Suprapubic skin (tissue), 4 donors: ENCODE results near the gene LRP3. TPM values are rescaled to one million over a fixed set of nuclear protein-coding genes. Genes with fewer than 3 reads are reported as not detected.

ENCODE experiments used
- DNase-seq, 2 donors: peaks; one replicate each; pipeline ENCODE4 v3.0.0-alpha.2; 2019; ENCODE audit warnings: low spot score in 2 of 2
- H3K27ac ChIP-seq: fragments of 200-600 bp; sonication (generic); one replicate; pipeline ENCODE4 v1.5.1; 2019
- H3K27me3 ChIP-seq: fragments of 200-600 bp; sonication (generic); one replicate; pipeline ENCODE4 v1.5.1; 2019
- H3K36me3 ChIP-seq: fragments of 200-600 bp; sonication (generic); one replicate; pipeline ENCODE4 v1.5.1; 2019
- H3K4me1 ChIP-seq: fragments of 200-600 bp; sonication (generic); one replicate; pipeline ENCODE4 v1.5.1; 2019
- H3K4me3 ChIP-seq: fragments of 200-600 bp; sonication (generic); one replicate; pipeline ENCODE4 v1.5.1; 2019; ENCODE audit warnings: mild to moderate bottlenecking
- H3K9me3 ChIP-seq: fragments of 200-600 bp; sonication (generic); one replicate; pipeline ENCODE4 v1.5.1; 2019
- CTCF ChIP-seq, 2 donors: fragments of 200-600 bp in 1 of 2; fragments of 450-650 bp in 1 of 2; sonication (generic) in 1 of 2; IDR thresholded peaks; one replicate each; pipeline ENCODE4 v1.5.1; 2016 to 2019; ENCODE audit warnings: antibody characterized with exemption in 2 of 2, mild to moderate bottlenecking in 1 of 2, moderate library complexity in 1 of 2
- EP300 ChIP-seq: sonication (generic); formaldehyde crosslinking; IDR thresholded peaks from one replicate; pipeline ENCODE4 v1.6.1; 2017; ENCODE audit warnings: antibody characterized with exemption
- POLR2A ChIP-seq, 2 donors: fragments of 450-650 bp; IDR thresholded peaks; one replicate each; pipeline ENCODE4 v1.6.1; 2017; ENCODE audit warnings: antibody characterized with exemption in 2 of 2, mild to moderate bottlenecking in 2 of 2, moderate library complexity in 2 of 2
- POLR2AphosphoS5 ChIP-seq, 3 donors: sonication (generic); formaldehyde crosslinking; IDR thresholded peaks; one replicate each; pipeline ENCODE4 v1.6.1; 2017; ENCODE audit warnings: antibody characterized with exemption in 3 of 3
- WGBS: methylation state at CpG from one replicate; pipeline ENCODE4 v1.1.5; 2018; 5-methylcytosine and 5-hydroxymethylcytosine counted together
- total RNA-seq, 4 donors: library from RNA; depleted of rRNA; stranded (reverse); fragments of >200 nt; gene quantifications; one replicate each; pipeline ENCODE4 v1.1.0, GENCODE V29; 2016

Gene LRP3
- total RNA-seq, 4 donors from 2014 or later: 9.8 to 17.1 (median 14.0) TPM

DNA sequence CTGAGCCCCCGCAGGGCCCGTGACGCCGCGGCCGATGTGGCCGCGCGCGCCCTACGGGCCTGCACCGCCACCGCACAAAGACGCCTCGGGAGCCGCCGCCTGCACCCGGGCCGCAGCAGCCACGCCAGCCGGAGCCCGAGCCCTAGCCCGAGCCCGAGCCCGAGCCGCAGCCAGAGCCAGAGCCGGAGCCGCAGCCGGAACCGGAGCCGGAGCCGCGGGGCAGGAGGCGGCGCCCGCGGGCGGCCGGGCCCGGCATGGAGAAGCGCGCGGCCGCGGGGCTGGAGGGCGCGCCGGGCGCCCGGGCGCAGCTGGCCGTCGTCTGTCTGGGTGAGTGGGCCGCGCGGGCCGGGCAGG, 379 bp downstream of the LRP3 start:
- H3K27me3 ChIP-seq: no peaks in the 10 kb centered on the region
- TF ChIP-seq POLR2A (IDR thresholded peaks at IDR 0.05) (no peak), CTCF (IDR thresholded peaks at IDR 0.05) (no peak), EP300 (no peak), POLR2AphosphoS5 (IDR thresholded peaks at IDR 0.05) (no peak)
- H3K9me3 ChIP-seq: no peaks in the 10 kb centered on the region
- no peak for DNase-seq
- peak overlapping the region; percentile 4 for H3K27ac ChIP-seq
- no CpG with 5 or more reads among the region's 57 CpGs for WGBS
- H3K36me3 ChIP-seq: no peaks in the 10 kb centered on the region
- H3K4me3 ChIP-seq: peak overlapping the region; percentile 82
- peaks cover 11% of the 10 kb centered on the region for H3K4me1 ChIP-seq

DNA sequence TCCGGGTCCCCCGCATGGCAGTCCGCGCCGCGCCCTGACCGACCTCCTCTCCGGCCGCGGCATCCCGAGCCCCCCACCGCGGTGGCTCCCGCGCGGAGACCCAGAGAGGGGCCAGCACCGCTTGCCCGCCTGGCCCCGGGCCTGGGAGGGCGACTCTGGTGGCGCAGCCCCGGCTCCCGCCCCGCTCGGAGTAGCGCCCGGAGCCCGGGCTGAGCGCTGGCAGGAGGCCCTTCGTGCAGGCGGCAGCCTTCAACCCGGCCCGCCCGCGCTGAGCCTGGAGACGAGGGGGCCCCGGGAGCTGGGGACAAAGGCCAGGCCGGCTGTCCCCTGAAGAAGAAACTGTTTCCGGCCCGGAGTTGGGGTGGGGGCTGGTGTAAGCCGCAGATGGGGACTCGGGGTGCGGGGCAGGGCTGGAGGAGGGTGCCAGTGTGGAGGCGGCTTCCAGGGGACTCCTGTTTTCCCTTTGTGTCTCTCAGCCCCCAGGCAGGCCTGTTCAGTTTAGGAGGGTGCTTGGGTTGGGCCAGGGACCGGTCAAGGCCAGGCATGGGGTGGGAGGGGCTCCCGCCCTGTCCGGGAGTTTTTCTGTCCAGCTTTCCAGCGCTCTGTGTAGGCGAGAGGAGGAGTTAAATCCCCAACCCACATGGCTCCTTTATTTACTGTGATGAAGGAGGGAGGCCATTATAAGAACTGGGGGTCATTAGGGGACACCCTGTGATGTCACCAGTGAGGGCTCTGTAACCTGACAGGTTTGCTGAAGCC, 935 bp downstream of the LRP3 start:
- Histone ChIP-seq H3K36me3 (no peaks in the 10 kb centered on the region), H3K27ac (peak overlapping the region; percentile 4), H3K4me1 (peaks cover 11% of the 10 kb centered on the region), H3K4me3 (peak overlapping the region; percentile 82), H3K27me3 (no peaks in the 10 kb centered on the region), H3K9me3 (no peaks in the 10 kb centered on the region)
- TF ChIP-seq EP300: no peak
- TF ChIP-seq POLR2AphosphoS5 (IDR thresholded peaks at IDR 0.05): no peak
- no peak for TF ChIP-seq POLR2A (IDR thresholded peaks at IDR 0.05)
- TF ChIP-seq CTCF (IDR thresholded peaks at IDR 0.05): no peak
- no CpG with 5 or more reads among the region's 49 CpGs for WGBS
- no peak for DNase-seq

DNA sequence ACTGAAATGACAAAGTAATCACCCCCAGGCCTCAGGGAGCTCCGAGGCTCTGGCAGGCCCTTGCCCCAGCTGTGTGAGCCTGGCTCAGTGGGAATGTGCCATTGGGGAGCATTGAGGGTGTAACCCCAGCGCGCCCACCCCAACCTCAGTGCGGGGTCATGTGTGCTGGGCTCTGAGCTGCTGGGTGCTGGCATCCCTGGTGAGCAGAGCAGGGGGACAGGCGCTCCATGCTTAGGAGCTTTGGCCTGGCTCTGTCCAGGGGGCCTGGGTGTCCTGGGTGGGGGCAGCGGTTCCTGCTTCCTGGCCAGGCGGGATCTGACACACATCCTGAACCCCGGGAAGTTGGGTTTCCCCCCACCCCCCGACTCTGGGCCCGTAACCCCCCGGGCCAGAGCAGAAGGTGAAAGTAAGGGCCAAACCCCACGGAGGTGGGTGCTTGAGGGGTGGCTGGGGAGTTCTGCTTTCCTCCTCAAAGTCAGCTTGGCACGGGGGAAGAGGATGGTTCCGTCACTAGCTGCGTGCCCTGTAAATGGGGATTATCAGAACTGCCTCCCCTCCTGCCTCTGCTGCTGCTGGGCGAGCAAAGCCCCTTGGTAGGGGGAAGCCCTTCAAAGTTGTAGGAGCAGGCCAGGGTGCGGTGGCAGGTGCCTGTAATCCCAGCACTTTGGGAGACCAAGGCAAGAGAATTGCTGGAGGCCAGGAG, 1.7 kb downstream of the LRP3 start:
- TF ChIP-seq EP300 (no peak), CTCF (IDR thresholded peaks at IDR 0.05) (no peak)
- H3K4me3 ChIP-seq: peak overlapping the region; percentile 82
- no peak overlapping the region for H3K27ac ChIP-seq
- 91% methylated on average over 7 of the region's 17 CpGs for WGBS
- no peaks in the 10 kb centered on the region for H3K27me3 ChIP-seq
- no peak for DNase-seq
- H3K4me1 ChIP-seq: peaks cover 11% of the 10 kb centered on the region
- H3K36me3 ChIP-seq: no peaks in the 10 kb centered on the region
- H3K9me3 ChIP-seq: no peaks in the 10 kb centered on the region

- DNase-seq: no peak
- Histone ChIP-seq H3K27me3 (no peaks in the 10 kb centered on the region), H3K9me3 (no peaks in the 10 kb centered on the region), H3K36me3 (no peaks in the 10 kb centered on the region), H3K4me1 (peaks cover 11% of the 10 kb centered on the region), H3K27ac (no peak overlapping the region), H3K4me3 (no peak overlapping the region)
- TF ChIP-seq POLR2A (IDR thresholded peaks at IDR 0.05): no peak
- TF ChIP-seq POLR2AphosphoS5 (IDR thresholded peaks at IDR 0.05): no peak
- no peak for TF ChIP-seq CTCF (IDR thresholded peaks at IDR 0.05)
- TF ChIP-seq EP300: no peak
- 93% methylated on average over 10 of the region's 10 CpGs for WGBS
These were observed 2.5 kb downstream of the LRP3 start for GRCh38 chr19:33196446-33197193.

DNA sequence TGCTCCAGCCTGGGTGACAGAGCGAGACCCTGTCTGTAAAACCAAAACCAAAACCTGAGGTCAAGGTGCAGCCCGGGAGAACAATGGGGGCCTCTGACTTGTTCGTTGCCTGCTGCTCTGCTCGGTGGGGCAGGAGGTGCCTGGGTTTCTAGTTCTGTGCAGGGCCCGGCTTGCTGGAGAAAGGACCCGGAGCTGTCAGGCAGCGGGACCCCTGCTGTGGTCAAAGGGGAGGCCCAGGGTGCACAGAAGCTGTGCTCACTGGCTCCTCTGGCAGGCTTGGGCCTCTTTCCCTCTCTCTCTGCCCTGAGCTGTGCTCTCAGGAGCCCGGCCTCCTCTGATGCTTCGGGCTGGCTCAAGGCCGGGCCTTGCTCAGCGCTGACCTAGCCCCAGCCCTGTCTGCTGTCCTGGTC, 3.5 kb downstream of the LRP3 start:
- H3K27me3 ChIP-seq: no peaks in the 10 kb centered on the region
- WGBS: 89% methylated on average over 8 of the region's 11 CpGs
- no peaks in the 10 kb centered on the region for H3K9me3 ChIP-seq

More for the DNA sequence above, 3.5 kb downstream of the LRP3 start:
- peaks cover 11% of the 10 kb centered on the region for H3K4me1 ChIP-seq
- no peak overlapping the region for H3K27ac ChIP-seq
- peaks cover 4% of the 10 kb centered on the region for H3K36me3 ChIP-seq
- no peak for DNase-seq
- H3K4me3 ChIP-seq: no peak overlapping the region
- no peak for TF ChIP-seq EP300
